IPS DF 19.7 (cell line): ENCODE measurements around the gene C9orf72.
"Not testable (repeated sequence)": the region's sequence is repeated elsewhere in the genome, so short reads cannot be mapped to it uniquely, and the experiment has no call there.

Experiments used
- DNase-seq: peaks from one replicate; pipeline ENCODE4 v3.0.0-alpha.2; 2013; ENCODE audit warnings: low read depth, low spot score

C9orf72 gene

DNA sequence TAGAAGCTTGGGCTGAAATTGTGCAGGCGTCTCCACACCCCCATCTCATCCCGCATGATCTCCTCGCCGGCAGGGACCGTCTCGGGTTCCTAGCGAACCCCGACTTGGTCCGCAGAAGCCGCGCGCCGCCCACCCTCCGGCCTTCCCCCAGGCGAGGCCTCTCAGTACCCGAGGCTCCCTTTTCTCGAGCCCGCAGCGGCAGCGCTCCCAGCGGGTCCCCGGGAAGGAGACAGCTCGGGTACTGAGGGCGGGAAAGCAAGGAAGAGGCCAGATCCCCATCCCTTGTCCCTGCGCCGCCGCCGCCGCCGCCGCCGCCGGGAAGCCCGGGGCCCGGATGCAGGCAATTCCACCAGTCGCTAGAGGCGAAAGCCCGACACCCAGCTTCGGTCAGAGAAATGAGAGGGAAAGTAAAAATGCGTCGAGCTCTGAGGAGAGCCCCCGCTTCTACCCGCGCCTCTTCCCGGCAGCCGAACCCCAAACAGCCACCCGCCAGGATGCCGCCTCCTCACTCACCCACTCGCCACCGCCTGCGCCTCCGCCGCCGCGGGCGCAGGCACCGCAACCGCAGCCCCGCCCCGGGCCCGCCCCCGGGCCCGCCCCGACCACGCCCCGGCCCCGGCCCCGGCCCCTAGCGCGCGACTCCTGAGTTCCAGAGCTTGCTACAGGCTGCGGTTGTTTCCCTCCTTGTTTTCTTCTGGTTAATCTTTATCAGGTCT lies at the start of gene C9orf72:
TSS of gene C9orf72 (minus strand) at position 564 of the 716 bp plus-strand sequence. CDS start 6,361 bp downstream, outside the sequence.
- no peak for DNase-seq

DNA sequence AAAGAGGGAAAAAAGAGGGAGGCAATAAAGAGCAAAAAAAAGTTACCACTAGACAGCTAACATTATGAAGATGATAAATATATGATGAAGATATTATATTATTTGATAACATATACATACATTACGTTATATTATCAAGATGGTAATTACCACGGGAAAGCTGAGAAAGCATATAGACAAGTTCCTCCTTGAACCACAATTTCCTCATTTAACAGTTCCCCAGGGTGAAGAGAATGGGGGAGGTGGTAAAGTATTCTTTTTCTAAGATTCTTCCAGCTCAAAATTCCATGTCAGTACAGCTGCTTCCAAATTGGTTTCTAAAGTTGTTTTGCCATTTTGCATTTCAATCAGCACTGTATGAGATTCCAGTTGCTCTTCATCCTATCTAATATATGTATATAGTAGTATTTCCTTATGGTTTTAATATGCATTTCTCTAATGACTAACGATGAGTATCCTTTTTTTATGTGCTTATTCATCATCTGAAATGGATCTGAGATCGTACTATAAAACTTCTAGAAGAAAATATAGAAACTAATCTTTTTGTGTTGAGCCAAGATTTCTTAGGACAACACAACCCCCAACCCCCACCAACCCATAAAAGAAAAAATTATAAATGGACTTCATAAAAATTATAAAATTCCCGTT lies 49.5 kb upstream of the C9orf72 start:
- no peak for DNase-seq

- no peak for DNase-seq
These were observed 46.5 kb upstream of the C9orf72 start for GRCh38 chr9:27619743-27620142.

DNA sequence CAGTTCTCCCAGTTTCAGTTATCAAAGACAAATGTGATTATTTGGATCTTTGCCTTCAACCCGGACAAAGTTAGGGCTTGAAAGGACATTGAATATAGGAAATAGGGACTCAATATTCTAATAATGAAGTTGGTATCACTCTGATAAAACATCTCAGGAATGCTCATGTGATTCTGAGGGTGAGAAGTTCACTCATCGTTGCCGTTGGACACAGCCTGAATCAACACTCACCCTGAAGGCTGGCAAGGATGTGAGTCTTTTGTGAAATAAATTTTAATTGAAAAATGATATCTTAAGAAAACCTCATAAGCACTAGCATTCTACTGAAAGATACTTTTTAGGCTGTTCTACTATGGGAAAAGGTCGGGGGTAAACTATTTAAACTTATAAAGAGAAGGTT lies 44.8 kb upstream of the C9orf72 start:
- no peak for DNase-seq

DNA sequence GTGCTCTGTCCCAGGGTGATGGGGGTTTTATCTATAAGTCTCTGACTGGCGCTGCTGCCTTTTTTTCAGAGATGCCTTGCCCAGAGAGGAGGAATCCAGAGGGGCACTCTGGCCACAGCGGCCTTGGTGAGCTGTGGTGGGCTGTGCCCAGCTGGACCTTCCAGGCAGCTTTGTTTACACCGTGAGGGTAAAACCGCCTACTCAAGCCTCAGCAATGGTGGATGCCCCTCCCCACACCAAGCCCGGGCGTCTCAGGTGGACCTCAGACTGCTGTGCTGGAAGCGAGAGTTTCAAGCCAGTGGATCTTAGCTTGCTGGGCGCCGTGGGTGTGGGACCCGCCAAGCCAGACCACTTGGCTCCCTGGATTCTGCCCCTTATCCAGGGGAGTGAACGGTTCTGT lies 41.3 kb upstream of the C9orf72 start:
- DNase-seq, result no peak

GRCh38 chr9:27612036-27612435 lies 38.8 kb upstream of the C9orf72 start:
- DNase-seq, result not testable (repeated sequence)

GRCh38 chr9:27610622-27611021 lies 37.3 kb upstream of the C9orf72 start:
- DNase-seq, result no peak

- no peak for DNase-seq
These were observed 29.7 kb upstream of the C9orf72 start for GRCh38 chr9:27602954-27603353.

GRCh38 chr9:27602142-27602861 lies 29.0 kb upstream of the C9orf72 start:
- DNase-seq, result no peak

DNA sequence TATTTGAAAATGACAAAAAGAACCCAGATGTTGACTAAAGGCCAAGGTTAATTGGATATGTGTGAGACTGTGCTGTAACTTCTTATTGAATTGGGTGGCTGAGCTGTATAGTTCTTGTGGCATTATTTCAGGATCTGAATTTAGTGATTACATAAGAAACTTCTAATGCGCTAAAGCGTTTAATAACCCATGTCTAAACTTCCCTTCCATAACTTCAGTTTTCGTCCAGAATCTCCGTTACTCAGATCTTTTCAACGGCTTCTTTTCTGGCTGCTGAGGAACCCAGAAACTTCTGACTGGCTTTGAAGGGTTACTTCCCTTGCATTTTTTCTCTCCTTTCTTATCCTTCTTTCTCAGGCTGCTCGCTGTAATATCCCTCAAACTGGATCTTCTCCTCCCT lies 28.1 kb upstream of the C9orf72 start:
- DNase-seq, result no peak

- no peak for DNase-seq
These were observed 27.0 kb upstream of the C9orf72 start for GRCh38 chr9:27600256-27600655.

- DNase-seq, result no peak
These were observed 26.6 kb upstream of the C9orf72 start for GRCh38 chr9:27599870-27600238.

DNA sequence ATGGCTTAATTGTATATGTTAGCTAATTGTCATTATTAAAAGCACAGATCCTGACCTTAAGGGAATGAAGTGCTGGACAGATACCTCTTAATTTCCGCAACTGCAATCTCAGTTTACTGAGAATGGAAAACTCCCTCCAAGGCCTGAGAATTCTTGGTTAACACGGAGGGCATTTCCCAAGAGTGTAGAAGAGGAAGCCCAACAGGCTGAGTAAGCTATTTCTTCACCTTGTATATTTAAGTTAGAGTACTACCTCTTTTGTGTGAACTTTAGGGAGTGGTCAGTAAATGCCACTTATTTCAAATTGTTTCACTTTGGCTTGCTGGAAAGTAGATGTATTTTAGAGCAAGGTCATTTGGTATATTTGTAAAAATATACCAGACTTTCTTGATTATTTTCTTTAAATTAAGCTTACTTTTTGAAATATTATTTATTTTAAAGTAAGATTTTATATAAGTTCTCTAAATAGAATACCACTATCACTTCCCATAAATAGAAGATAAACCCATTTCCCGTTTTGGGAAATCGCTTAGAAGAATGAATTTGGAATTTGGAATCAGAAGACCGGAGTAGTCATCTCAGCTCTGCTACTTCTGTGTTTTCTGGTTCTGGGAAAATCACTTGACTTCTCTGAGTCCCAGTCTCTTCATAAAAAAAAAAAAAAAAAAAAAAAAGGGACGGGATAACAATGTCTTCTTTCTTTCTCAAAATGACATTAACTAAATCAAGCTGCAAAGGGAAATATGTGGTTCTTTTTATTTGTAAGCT lies 26.0 kb upstream of the C9orf72 start:
- no peak for DNase-seq

DNA sequence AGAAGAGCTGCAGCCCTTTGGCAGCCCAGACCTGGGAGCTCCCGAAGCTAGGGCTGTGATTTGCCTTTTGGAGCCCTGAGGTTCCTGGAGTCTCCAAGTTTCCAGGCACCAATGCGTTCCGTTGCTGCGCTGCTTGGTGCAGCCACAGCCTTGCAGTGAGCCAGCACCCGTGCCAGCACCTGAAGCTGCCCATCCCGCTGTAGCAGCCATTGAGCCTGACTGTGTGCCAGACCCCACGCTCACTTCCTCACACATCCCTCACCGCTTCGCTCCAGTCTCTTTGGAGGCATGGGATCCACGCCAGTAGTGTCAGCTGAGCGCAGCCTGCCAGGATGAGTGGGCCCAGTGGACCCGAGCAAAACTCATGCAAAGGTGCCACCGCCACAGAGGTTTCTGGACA lies 22.5 kb upstream of the C9orf72 start:
- no peak for DNase-seq

GRCh38 chr9:27591672-27592071 lies 18.4 kb upstream of the C9orf72 start:
- no peak for DNase-seq

GRCh38 chr9:27591093-27591492 lies 17.8 kb upstream of the C9orf72 start:
- DNase-seq, result no peak

DNA sequence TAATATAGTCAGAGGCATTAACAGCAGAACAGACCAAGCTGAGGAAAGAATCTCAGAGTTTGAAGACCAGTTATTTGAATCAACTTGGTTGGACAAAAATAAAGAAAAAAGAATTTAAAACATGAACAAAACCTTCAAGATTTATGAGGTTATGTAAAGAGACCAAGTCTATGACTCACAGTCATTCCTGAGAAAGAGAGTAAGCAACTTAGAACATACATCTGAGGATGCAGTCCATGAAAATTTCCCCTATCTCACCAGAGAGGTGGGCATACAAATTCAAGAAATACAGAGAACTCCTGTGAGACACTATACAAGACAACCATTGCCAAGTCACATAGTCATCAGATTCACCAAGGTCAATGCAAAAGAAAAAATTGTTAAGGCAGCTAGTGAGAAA lies 17.4 kb upstream of the C9orf72 start:
- DNase-seq, result no peak

- DNase-seq, result no peak
These were observed 16.2 kb upstream of the C9orf72 start for GRCh38 chr9:27589462-27589861.

- no peak for DNase-seq
These were observed 13.0 kb upstream of the C9orf72 start for GRCh38 chr9:27586304-27586703.

DNA sequence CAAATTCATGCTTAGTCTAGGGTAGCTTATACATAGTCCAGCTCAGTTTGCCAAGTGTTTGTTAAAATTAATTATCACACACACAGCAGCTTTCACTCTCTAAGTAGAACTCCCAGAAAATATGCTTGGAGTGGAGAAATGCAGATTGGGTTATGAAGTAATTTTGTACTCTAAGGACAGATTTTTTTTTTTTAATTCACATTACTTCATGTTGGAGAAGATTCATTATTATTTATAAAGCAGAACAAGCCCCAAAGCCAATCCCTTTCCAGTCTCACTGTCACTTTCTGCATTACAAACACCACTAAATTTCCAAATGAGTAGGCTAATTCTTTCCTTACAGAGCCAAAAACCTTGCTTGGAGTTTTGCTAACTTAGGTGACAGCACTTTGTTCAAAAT lies 11.7 kb upstream of the C9orf72 start:
- DNase-seq, result no peak

DNA sequence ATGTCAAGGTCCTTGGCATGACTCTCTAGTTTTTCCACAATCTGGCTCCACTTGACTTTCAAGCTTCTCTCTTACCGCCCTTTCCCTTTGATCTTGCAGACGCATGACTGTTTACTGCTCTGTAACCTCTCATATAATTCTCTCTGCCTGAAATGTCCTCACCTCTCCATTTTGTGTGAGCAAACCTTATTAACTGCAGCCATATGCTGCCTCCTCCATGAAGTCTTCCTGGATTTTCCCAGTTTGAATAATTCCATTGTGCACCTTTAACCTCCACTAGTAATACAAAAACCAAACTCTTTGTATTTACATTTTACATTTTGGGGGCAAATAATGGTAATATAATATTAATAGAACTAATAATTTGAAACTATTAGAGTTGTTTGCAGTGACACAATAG lies 9.5 kb upstream of the C9orf72 start:
- no peak for DNase-seq

- no peak for DNase-seq
These were observed 8.5 kb upstream of the C9orf72 start for GRCh38 chr9:27581826-27582225.
